Osteoblast (primary cell): ENCODE data around the gene GAREM1. TPM values are rescaled to one million over a fixed set of nuclear protein-coding genes. Genes with fewer than 3 reads are reported as not detected.
"Not testable (repeated sequence)": the region's sequence is repeated elsewhere in the genome, so short reads cannot be mapped to it uniquely, and the experiment has no call there.

Source experiments
- DNase-seq: peaks from one replicate; pipeline ENCODE4 v3.0.0; 2011; ENCODE audit warnings: low spot score, mixed read lengths; ENCODE audit not compliant: insufficient read length; ENCODE audit errors: missing footprints
- H2AFZ ChIP-seq: 2 replicates; pipeline ENCODE4 v1.6.0; 2011; ENCODE audit warnings: mild to moderate bottlenecking, low read length
- H3K27ac ChIP-seq: 2 replicates; pipeline ENCODE4 v1.5.1; 2011; ENCODE audit warnings: mild to moderate bottlenecking, low read depth, low read length, moderate library complexity
- H3K27me3 ChIP-seq: 2 replicates; pipeline ENCODE4 v1.6.0; 2012; ENCODE audit warnings: mild to moderate bottlenecking, control low read depth, inconsistent platforms, low read length, moderate library complexity; ENCODE audit not compliant: insufficient read depth
- H3K36me3 ChIP-seq: 2 replicates; pipeline ENCODE4 v1.5.1; 2011; ENCODE audit warnings: mild to moderate bottlenecking, low read length, control low read depth, moderate library complexity; ENCODE audit not compliant: insufficient read depth
- H3K4me1 ChIP-seq: 2 replicates; pipeline ENCODE4 v1.5.1; 2011; ENCODE audit warnings: mild to moderate bottlenecking, low read length, control low read depth, moderate library complexity; ENCODE audit not compliant: insufficient read depth
- H3K4me2 ChIP-seq: 2 replicates; pipeline ENCODE4 v1.6.0; 2011; ENCODE audit warnings: mild to moderate bottlenecking, low read length; ENCODE audit not compliant: insufficient read depth
- H3K4me3 ChIP-seq: fragments of 200-600 bp; sonication (generic); 3 replicates; pipeline ENCODE4 v1.5.1; 2012; ENCODE audit warnings: mild to moderate bottlenecking, low read length, inconsistent platforms; ENCODE audit not compliant: insufficient read depth
- H3K79me2 ChIP-seq: 2 replicates; pipeline ENCODE4 v1.6.0; 2012; ENCODE audit warnings: mild to moderate bottlenecking, low read length, control low read depth, inconsistent platforms; ENCODE audit not compliant: insufficient read depth
- H3K9me3 ChIP-seq: 2 replicates; pipeline ENCODE4 v1.5.1; 2011; ENCODE audit warnings: low read depth, low read length, control low read depth
- H4K20me1 ChIP-seq: 2 replicates; pipeline ENCODE4 v1.6.0; 2012; ENCODE audit warnings: mild to moderate bottlenecking, low read length, control low read depth; ENCODE audit not compliant: insufficient read depth
- total RNA-seq: library from RNA; depleted of rRNA; stranded (reverse); fragments of >200 nt; gene quantifications from 2 replicates; pipeline ENCODE4 v1.2.3, GENCODE V29; 2012
- TF ChIP-seq, protein P1 (sequence below): IDR thresholded peaks from 2 replicates; pipeline ENCODE4 v1.5.1; 2011; ENCODE audit warnings: mild to moderate bottlenecking, low read depth, low read length, moderate library complexity; ENCODE audit errors: extremely low read depth

Gene GAREM1
- total RNA-seq, 1 donor: 3.6 TPM

DNA sequence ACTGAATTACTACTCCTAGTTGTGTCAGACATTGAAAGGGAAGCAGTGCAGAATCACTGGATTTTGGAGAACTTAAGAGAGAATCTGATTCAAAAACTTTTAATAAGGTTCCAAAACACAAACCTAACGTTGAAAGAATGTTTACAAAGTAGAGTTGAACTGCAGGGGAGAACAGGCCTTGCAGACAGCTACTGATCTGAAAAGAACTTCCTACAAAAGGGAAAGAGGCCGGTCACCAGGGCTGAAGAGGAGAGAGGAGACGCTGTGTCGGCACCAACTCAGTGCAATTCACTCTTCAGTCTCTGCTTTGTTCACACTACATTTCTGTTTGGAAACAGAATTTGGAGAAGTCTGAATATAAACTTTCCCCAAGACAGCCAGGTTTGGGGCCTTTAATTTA, 124.0 kb downstream of the GAREM1 start:
- Histone ChIP-seq H2AFZ (peak overlapping the region; percentile 58), H3K27me3 (no peaks in the 10 kb centered on the region), H3K4me1 (peaks cover 16% of the 10 kb centered on the region), H3K79me2 (no peaks in the 10 kb centered on the region), H3K27ac (no peak overlapping the region), H3K9me3 (no peaks in the 10 kb centered on the region), H3K36me3 (no peaks in the 10 kb centered on the region), H3K4me2 (peak overlapping the region; percentile 11), H3K4me3 (no peak overlapping the region), H4K20me1 (no peaks in the 10 kb centered on the region)
- no peak for DNase-seq
- TF ChIP-seq, protein P1, sequence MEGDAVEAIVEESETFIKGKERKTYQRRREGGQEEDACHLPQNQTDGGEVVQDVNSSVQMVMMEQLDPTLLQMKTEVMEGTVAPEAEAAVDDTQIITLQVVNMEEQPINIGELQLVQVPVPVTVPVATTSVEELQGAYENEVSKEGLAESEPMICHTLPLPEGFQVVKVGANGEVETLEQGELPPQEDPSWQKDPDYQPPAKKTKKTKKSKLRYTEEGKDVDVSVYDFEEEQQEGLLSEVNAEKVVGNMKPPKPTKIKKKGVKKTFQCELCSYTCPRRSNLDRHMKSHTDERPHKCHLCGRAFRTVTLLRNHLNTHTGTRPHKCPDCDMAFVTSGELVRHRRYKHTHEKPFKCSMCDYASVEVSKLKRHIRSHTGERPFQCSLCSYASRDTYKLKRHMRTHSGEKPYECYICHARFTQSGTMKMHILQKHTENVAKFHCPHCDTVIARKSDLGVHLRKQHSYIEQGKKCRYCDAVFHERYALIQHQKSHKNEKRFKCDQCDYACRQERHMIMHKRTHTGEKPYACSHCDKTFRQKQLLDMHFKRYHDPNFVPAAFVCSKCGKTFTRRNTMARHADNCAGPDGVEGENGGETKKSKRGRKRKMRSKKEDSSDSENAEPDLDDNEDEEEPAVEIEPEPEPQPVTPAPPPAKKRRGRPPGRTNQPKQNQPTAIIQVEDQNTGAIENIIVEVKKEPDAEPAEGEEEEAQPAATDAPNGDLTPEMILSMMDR: no peak

- no peaks in the 10 kb centered on the region for H3K36me3 ChIP-seq
- no peaks in the 10 kb centered on the region for H3K79me2 ChIP-seq
- H3K27ac ChIP-seq: no peak overlapping the region
- H3K4me3 ChIP-seq: no peak overlapping the region
- no peak for DNase-seq
- no peaks in the 10 kb centered on the region for H3K27me3 ChIP-seq
- no peaks in the 10 kb centered on the region for H3K4me1 ChIP-seq
- H3K4me2 ChIP-seq: no peak overlapping the region
- TF ChIP-seq, protein P1: no peak
- H4K20me1 ChIP-seq: no peaks in the 10 kb centered on the region
- no peaks in the 10 kb centered on the region for H3K9me3 ChIP-seq
- no peak overlapping the region for H2AFZ ChIP-seq
Observed at GRCh38 chr18:32343634-32344033, 127.0 kb downstream of the GAREM1 start.

DNA sequence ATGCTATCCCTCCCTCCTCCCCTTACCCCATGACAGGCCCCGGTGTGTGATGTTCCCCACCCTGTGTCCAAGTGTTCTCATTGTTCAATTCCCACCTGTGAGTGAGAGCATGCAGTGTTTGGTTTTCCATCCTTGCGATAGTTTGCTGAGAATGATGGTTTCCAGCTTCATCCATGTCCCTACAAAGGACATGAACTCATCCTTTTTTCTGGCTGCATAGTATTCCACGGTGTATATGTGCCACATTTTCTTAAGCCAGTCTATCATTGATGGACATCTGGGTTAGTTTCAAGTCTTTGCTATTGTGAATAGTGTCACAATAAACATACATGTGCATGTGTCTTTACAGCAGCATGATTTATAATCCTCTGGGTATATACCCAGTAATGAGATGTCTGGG, 129.6 kb downstream of the GAREM1 start:
- H4K20me1 ChIP-seq, H3K4me3 ChIP-seq, H3K4me1 ChIP-seq, H3K79me2 ChIP-seq, H3K27ac ChIP-seq, H3K36me3 ChIP-seq, H3K4me2 ChIP-seq, DNase-seq, H2AFZ ChIP-seq, H3K9me3 ChIP-seq, H3K27me3 ChIP-seq: not testable (repeated sequence)

DNA sequence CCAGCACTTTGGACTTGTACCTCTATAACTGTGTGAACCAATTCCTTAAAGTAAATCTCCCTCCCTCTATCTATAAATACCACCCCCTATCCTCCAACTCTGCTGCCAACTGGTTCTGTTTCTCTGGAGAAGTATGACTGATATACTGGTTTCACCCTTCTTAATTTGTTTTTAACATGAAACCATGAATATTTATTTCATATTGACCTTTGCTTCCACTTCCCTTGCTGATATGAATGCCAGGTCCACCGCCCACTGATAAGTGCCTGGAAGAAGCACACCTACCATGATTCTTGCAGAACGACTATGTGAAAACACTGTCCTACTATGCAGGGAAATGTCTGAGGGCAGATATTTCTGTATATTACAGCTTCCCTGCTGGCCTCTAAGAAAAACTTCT, 131.6 kb downstream of the GAREM1 start:
- TF ChIP-seq, protein P1: no peak
- no peaks in the 10 kb centered on the region for H4K20me1 ChIP-seq
- no peak overlapping the region for H3K4me3 ChIP-seq
- no peaks in the 10 kb centered on the region for H3K36me3 ChIP-seq
- no peaks in the 10 kb centered on the region for H3K9me3 ChIP-seq
- H3K4me2 ChIP-seq: no peak overlapping the region
- H3K27ac ChIP-seq: no peak overlapping the region
- no peaks in the 10 kb centered on the region for H3K4me1 ChIP-seq
- H3K79me2 ChIP-seq: no peaks in the 10 kb centered on the region
- no peaks in the 10 kb centered on the region for H3K27me3 ChIP-seq
- H2AFZ ChIP-seq: no peak overlapping the region
- no peak for DNase-seq
